Omental fat pad (tissue), 4 donors: ENCODE results near the gene MMEL1. TPM values are rescaled to one million over a fixed set of nuclear protein-coding genes. Genes with fewer than 3 reads are reported as not detected.

Source experiments
- ATAC-seq: fragments of 150-250 bp; one replicate; pipeline ENCODE4 v1.9.1; 2016; ENCODE audit warnings: mild to moderate bottlenecking, moderate library complexity; ENCODE audit not compliant: low FRiP score
- DNase-seq: peaks from one replicate; pipeline ENCODE4 v3.0.0-alpha.2; 2019; ENCODE audit warnings: low spot score
- CTCF ChIP-seq, 3 donors: fragments of 450-650 bp; IDR thresholded peaks; one replicate each; pipeline ENCODE4 v1.5.1; 2016 to 2017; ENCODE audit warnings: antibody characterized with exemption in 3 of 3, mild to moderate bottlenecking in 3 of 3, moderate library complexity in 2 of 3
- total RNA-seq, 4 donors: library from RNA; depleted of rRNA; stranded (reverse); fragments of >200 nt; gene quantifications; one replicate each; pipeline ENCODE4 v1.1.0, GENCODE V29; 2016

The MMEL1 gene
- total RNA-seq, 4 donors from 2014 or later = 1.6 to 2.4 (median 1.6) TPM; not detected in 1

- TF ChIP-seq CTCF (IDR thresholded peaks at IDR 0.05) = no peak
- DNase-seq (no peak), ATAC-seq (no peak)
Measured at GRCh38 chr1:2602866-2603520, 29.8 kb downstream of the MMEL1 start.

GRCh38 chr1:2602311-2602835, 30.4 kb downstream of the MMEL1 start:
- DNase-seq (no peak), ATAC-seq (no peak)
- TF ChIP-seq CTCF (IDR thresholded peaks at IDR 0.05) = no peak

- DNase-seq (no peak), ATAC-seq (no peak)
- TF ChIP-seq CTCF (IDR thresholded peaks at IDR 0.05) = no peak
Measured at GRCh38 chr1:2601721-2602303, 31.0 kb downstream of the MMEL1 start.

GRCh38 chr1:2598329-2598931, 34.4 kb downstream of the MMEL1 start:
- TF ChIP-seq CTCF (IDR thresholded peaks at IDR 0.05) = no peak

GRCh38 chr1:2597441-2598328, 35.1 kb downstream of the MMEL1 start:
- DNase-seq = no peak
- TF ChIP-seq CTCF (IDR thresholded peaks at IDR 0.05) = no peak
- ATAC-seq = no peak

More at GRCh38 chr1:2598329-2598931, 34.4 kb downstream of the MMEL1 start:
- ATAC-seq (no peak), DNase-seq (no peak)

- TF ChIP-seq CTCF (IDR thresholded peaks at IDR 0.05) = no peak
- ATAC-seq (no peak), DNase-seq (no peak)
Measured at GRCh38 chr1:2596530-2597333, 36.1 kb downstream of the MMEL1 start.
